Stimulated activated CD4-positive, alpha-beta T cell treated with anti-CD3 and anti-CD28 coated beads, Interleukin-12 subunit alpha, Interleukin-12 subunit beta, amount 100 ng/mL, for 48 hours (primary cell): ENCODE results near the gene SMC4.
A peak's percentile ranks its signal among the peaks of the same experiment; 100 is the strongest.
"Not testable (repeated sequence)": the region's sequence is repeated elsewhere in the genome, so short reads cannot be mapped to it uniquely, and the experiment has no call there.

ENCODE experiments used
- DNase-seq, 3 donors: peaks; one replicate each; pipeline ENCODE4 v3.0.0-alpha.2; 2020; ENCODE audit warnings: low read depth in 2 of 3, low spot score in 1 of 3

SMC4 gene

GRCh38 chr3:160399125-160400029 is at the start of gene SMC4, which contains the start of gene IFT80:
Gene SMC4 (plus strand): TSS chr3:160399650. CDS start chr3:160400827, 1,177 bp downstream.
Gene IFT80 (minus strand): TSS chr3:160399225. CDS start chr3:160384600, 14,625 bp downstream.
- DNase-seq = peak; percentile 93 to 94 (median 94)

- no peak for DNase-seq
Observed at GRCh38 chr3:160355826-160356225, 43.6 kb upstream of the SMC4 start.

GRCh38 chr3:160362896-160363295 is 36.6 kb upstream of the SMC4 start:
- DNase-seq = not testable (repeated sequence)

GRCh38 chr3:160365869-160366522 is 33.5 kb upstream of the SMC4 start:
- no peak for DNase-seq

GRCh38 chr3:160368804-160369203 is 30.6 kb upstream of the SMC4 start:
- no peak for DNase-seq

GRCh38 chr3:160369784-160370183 is 29.7 kb upstream of the SMC4 start:
- DNase-seq = no peak

- no peak for DNase-seq
Observed at GRCh38 chr3:160370987-160371857, 28.2 kb upstream of the SMC4 start.

- no peak for DNase-seq
Observed at GRCh38 chr3:160372780-160373179, 26.7 kb upstream of the SMC4 start.

- DNase-seq = no peak
Observed at GRCh38 chr3:160373655-160374054, 25.8 kb upstream of the SMC4 start.

- DNase-seq = no peak
Observed at GRCh38 chr3:160374472-160374871, 25.0 kb upstream of the SMC4 start.

- DNase-seq = no peak
Observed at GRCh38 chr3:160374925-160375324, 24.5 kb upstream of the SMC4 start.

GRCh38 chr3:160376681-160377080 is 22.8 kb upstream of the SMC4 start:
- no peak for DNase-seq

GRCh38 chr3:160378331-160379109 is 20.9 kb upstream of the SMC4 start:
- no peak for DNase-seq

- no peak for DNase-seq
Observed at GRCh38 chr3:160379628-160380214, 19.7 kb upstream of the SMC4 start.

- DNase-seq = no peak
Observed at GRCh38 chr3:160381470-160381869, 18.0 kb upstream of the SMC4 start.

- DNase-seq = no peak
Observed at GRCh38 chr3:160384639-160385318, 14.7 kb upstream of the SMC4 start.

- no peak for DNase-seq
Observed at GRCh38 chr3:160390565-160391138, 8.8 kb upstream of the SMC4 start.

- DNase-seq = no peak
Observed at GRCh38 chr3:160392798-160393197, 6.7 kb upstream of the SMC4 start.

- DNase-seq = no peak
Observed at GRCh38 chr3:160393346-160394008, 6.0 kb upstream of the SMC4 start.
